GM12801 (cell line): ENCODE data around the gene SH3BP2.

Experiments used
- CTCF ChIP-seq: IDR thresholded peaks from one replicate; pipeline ENCODE4 v1.5.1; 2011; ENCODE audit warnings: control low read depth; ENCODE audit not compliant: insufficient read length; ENCODE audit errors: extremely low read depth

Gene SH3BP2

GRCh38 chr4:2746891-2747695, 45.8 kb upstream of the SH3BP2 start:
- no peak for TF ChIP-seq CTCF

- TF ChIP-seq CTCF = no peak
Observed at GRCh38 chr4:2750719-2751605, 41.9 kb upstream of the SH3BP2 start.

- no peak for TF ChIP-seq CTCF
Observed at GRCh38 chr4:2753436-2753835, 39.4 kb upstream of the SH3BP2 start.

- no peak for TF ChIP-seq CTCF
Observed at GRCh38 chr4:2754848-2755819, 37.8 kb upstream of the SH3BP2 start.

GRCh38 chr4:2755821-2756690, 36.8 kb upstream of the SH3BP2 start, which contains the start of gene TNIP2:
Gene TNIP2, minus strand, starts transcription at chr4:2756336. Its CDS starts 47 bp downstream, at chr4:2756289.
- TF ChIP-seq CTCF = no peak

- no peak for TF ChIP-seq CTCF
Observed at GRCh38 chr4:2756691-2757350, 36.1 kb upstream of the SH3BP2 start.
